Endothelial cell (in vitro differentiated cells): ENCODE results near the gene SLC4A11. TPM values are rescaled to one million over a fixed set of nuclear protein-coding genes. Genes with fewer than 3 reads are reported as not detected.
A peak's percentile ranks its signal among the peaks of the same experiment; 100 is the strongest.

Experiments used
- DNase-seq: peaks from one replicate; pipeline ENCODE4 v3.0.0; 2021; ENCODE audit warnings: low spot score
- H3K27ac Mint-ChIP-seq: one replicate; pipeline ENCODE4 v1.8.0; 2021; ENCODE audit warnings: mixed read lengths, inconsistent platforms; ENCODE audit not compliant: unreplicated experiment
- H3K27me3 Mint-ChIP-seq: one replicate; pipeline ENCODE4 v1.8.0; 2021; ENCODE audit warnings: mild to moderate bottlenecking, moderate library complexity, mixed read lengths, inconsistent platforms; ENCODE audit not compliant: unreplicated experiment
- H3K36me3 Mint-ChIP-seq: one replicate; pipeline ENCODE4 v1.8.0; 2021; ENCODE audit warnings: mild to moderate bottlenecking, low read depth, mixed read lengths, inconsistent platforms; ENCODE audit not compliant: unreplicated experiment
- H3K4me1 Mint-ChIP-seq: one replicate; pipeline ENCODE4 v1.8.0; 2021; ENCODE audit warnings: mild to moderate bottlenecking, mixed read lengths, inconsistent platforms; ENCODE audit not compliant: unreplicated experiment
- H3K4me3 Mint-ChIP-seq: one replicate; pipeline ENCODE4 v1.8.0; 2021; ENCODE audit warnings: mild to moderate bottlenecking, mixed read lengths, inconsistent platforms; ENCODE audit not compliant: unreplicated experiment
- H3K9me3 Mint-ChIP-seq: one replicate; pipeline ENCODE4 v1.8.0; 2021; ENCODE audit warnings: mixed read lengths, inconsistent platforms; ENCODE audit not compliant: unreplicated experiment
- total RNA-seq: library from RNA; stranded (reverse); fragmentation: NEBNext Ultra II Directional; extraction: Animal tissue kit (Norgen Biotek cat#: 25700); gene quantifications from one replicate; pipeline ENCODE4 v1.2.1, GENCODE V29; 2021; ENCODE audit not compliant: unreplicated experiment
- TF ChIP-seq, protein P1 (sequence below): fragments of 200-600 bp; sonication (generic); IDR thresholded peaks from one replicate; pipeline ENCODE4 v1.5.0; 2021; ENCODE audit warnings: antibody characterized with exemption; ENCODE audit not compliant: unreplicated experiment

Gene SLC4A11
- total RNA-seq, 1 donor from 2014 or later, result 30.6 TPM

DNA sequence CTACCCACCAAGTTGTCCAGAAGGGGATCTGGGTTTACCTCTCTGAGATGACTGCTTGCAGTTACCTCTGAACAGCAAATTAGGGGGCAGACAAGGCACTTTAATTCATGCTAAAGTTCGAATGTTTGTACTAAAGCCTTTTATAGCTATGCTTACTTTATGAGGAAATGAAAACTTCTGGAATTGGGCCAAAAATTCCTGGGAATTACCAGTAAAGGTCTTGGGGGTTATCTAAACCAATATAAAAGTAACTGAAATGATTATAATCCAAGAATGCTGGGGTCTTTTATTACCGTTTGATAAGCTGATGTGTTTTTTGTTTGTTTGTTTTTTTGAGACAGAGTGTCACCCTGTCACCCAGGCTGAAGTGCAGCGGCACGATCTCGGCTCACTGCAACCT is 57.7 kb downstream of the SLC4A11 start:
- H3K9me3 Mint-ChIP-seq, result no peaks in the 10 kb centered on the region
- H3K4me1 Mint-ChIP-seq, result peaks cover 4% of the 10 kb centered on the region
- TF ChIP-seq, protein P1, sequence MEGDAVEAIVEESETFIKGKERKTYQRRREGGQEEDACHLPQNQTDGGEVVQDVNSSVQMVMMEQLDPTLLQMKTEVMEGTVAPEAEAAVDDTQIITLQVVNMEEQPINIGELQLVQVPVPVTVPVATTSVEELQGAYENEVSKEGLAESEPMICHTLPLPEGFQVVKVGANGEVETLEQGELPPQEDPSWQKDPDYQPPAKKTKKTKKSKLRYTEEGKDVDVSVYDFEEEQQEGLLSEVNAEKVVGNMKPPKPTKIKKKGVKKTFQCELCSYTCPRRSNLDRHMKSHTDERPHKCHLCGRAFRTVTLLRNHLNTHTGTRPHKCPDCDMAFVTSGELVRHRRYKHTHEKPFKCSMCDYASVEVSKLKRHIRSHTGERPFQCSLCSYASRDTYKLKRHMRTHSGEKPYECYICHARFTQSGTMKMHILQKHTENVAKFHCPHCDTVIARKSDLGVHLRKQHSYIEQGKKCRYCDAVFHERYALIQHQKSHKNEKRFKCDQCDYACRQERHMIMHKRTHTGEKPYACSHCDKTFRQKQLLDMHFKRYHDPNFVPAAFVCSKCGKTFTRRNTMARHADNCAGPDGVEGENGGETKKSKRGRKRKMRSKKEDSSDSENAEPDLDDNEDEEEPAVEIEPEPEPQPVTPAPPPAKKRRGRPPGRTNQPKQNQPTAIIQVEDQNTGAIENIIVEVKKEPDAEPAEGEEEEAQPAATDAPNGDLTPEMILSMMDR, result no peak
- H3K4me3 Mint-ChIP-seq, result no peak overlapping the region
- DNase-seq, result no peak
- H3K36me3 Mint-ChIP-seq, result peaks cover 5% of the 10 kb centered on the region
- H3K27ac Mint-ChIP-seq, result no peak overlapping the region
- H3K27me3 Mint-ChIP-seq, result peaks cover 3% of the 10 kb centered on the region

DNA sequence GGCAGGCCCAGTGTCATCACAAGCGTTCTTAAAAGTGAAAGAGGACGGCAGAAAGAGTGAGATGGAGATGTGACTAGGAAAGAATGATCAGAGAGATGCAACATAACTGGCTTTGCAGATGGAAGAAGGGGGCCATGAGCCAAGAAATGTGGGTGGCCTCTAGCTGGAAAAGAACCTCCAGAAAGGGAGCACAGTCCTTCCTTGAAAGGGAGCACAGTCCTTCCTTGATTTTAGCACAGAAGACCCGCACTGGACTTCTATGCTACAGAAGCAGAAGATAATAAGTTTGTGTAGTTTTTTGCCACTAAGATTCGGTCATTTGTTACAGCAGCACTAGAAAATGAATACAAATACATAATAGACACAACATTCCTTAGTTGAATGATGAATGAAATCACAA is 58.7 kb downstream of the SLC4A11 start:
- Mint-ChIP-seq H3K27ac (no peak overlapping the region), H3K4me3 (no peak overlapping the region), H3K27me3 (peaks cover 3% of the 10 kb centered on the region), H3K9me3 (no peaks in the 10 kb centered on the region), H3K36me3 (peaks cover 5% of the 10 kb centered on the region), H3K4me1 (peaks cover 7% of the 10 kb centered on the region)
- DNase-seq, result no peak
- TF ChIP-seq, protein P1, result no peak

DNA sequence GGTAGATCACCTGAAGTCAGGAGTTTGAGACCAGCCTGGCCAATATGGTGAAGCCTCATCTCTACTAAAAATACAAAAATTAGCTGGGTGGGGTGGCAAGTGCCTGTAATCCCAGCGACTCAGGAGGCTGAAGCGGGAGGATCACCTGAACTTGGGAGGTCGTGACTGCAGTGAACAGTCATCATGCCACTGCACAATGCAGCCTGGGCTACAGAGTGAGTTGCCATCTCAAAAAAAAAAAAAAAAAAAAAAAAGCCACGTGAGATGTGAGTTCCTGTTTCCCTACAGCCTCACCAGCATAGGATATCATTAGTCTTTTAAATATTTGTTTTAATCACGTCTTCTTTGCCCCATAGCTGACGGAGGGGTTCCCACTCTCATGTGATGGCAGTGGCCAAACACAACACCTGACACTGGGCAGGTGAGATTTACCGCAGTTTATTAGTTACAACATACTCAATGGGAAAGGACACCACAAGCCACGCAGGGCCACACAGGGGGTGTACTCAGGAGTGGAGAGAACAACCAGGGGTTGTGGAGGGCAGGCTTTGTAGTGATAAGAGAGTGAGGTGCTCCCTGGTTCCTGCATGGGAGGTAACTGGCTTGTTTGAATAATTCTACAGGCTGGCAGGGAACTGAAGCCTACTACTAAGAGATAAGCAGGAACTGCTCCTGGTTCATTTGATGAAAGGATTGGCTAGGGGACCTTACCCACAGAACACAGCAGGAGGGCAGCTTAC is 61.1 kb downstream of the SLC4A11 start:
- H3K4me1 Mint-ChIP-seq, result peaks cover 15% of the 10 kb centered on the region
- peaks cover 7% of the 10 kb centered on the region for H3K27me3 Mint-ChIP-seq
- peak overlapping the region; percentile 74 for H3K27ac Mint-ChIP-seq
- peaks cover 9% of the 10 kb centered on the region for H3K36me3 Mint-ChIP-seq
- no peaks in the 10 kb centered on the region for H3K9me3 Mint-ChIP-seq
- H3K4me3 Mint-ChIP-seq, result no peak overlapping the region
- TF ChIP-seq, protein P1, result no peak
- no peak for DNase-seq

Other genes starting within 250 kb of the SLC4A11 start
- gene GNRH2, start 195.6 kb downstream of the SLC4A11 start, total RNA-seq, result 0.87 TPM
- 28.9 TPM for gene MRPS26, start 193.1 kb downstream of the SLC4A11 start, total RNA-seq
- gene OXT, start 167.6 kb downstream of the SLC4A11 start, total RNA-seq, result not detected
- not detected for gene AVP, start 154.5 kb downstream of the SLC4A11 start, total RNA-seq
- gene FASTKD5, start 79.3 kb downstream of the SLC4A11 start, total RNA-seq, result 17.2 TPM
- gene UBOX5, start 79.3 kb downstream of the SLC4A11 start, total RNA-seq, result 6.9 TPM
- gene LZTS3, start 65.6 kb downstream of the SLC4A11 start, total RNA-seq, result 6.1 TPM
- 45.3 TPM for gene DDRGK1, start 34.5 kb downstream of the SLC4A11 start, total RNA-seq
- 45.9 TPM for gene ITPA, start 29.7 kb downstream of the SLC4A11 start, total RNA-seq
- gene DNAAF9, start 168.5 kb upstream of the SLC4A11 start, total RNA-seq, result 18.8 TPM
- 37.0 TPM for gene ATRN, start 231.8 kb upstream of the SLC4A11 start, total RNA-seq